ENCODE measurements around the gene RNLS.

DNA sequence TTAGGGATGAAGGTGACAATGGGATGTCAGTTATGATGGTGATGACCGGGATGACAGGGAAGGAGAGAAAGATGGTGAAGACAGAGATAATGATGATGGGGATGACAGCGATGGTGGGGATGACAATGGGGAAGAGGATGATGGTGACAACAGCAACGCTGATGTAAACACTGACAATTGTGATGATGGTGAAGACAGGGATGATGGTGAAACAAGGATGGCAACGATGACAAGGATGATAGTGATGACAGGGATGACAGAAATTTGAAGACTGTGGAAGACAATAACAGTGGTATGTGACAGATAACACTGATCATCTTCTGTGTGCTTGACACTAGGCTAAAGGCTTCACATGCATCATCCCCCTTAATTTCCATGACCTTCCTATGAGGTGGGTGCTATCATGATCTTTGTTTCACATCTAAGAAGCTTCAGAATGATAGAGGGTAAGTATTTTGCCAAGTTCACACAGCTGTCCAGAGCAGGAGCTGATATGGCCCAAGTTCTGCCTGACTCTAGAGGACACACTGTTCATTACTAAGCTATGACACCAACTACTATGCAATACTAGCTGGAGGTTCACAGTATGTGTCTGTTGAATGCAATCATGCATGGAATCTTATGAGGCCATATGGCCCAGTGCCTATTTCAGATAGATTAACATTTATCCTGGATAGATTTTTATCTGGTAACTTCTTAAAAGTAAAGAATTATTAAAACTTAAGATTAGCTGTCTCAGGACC is 105.6 kb downstream of the RNLS start:
- TF ChIP-seq, protein P1, sequence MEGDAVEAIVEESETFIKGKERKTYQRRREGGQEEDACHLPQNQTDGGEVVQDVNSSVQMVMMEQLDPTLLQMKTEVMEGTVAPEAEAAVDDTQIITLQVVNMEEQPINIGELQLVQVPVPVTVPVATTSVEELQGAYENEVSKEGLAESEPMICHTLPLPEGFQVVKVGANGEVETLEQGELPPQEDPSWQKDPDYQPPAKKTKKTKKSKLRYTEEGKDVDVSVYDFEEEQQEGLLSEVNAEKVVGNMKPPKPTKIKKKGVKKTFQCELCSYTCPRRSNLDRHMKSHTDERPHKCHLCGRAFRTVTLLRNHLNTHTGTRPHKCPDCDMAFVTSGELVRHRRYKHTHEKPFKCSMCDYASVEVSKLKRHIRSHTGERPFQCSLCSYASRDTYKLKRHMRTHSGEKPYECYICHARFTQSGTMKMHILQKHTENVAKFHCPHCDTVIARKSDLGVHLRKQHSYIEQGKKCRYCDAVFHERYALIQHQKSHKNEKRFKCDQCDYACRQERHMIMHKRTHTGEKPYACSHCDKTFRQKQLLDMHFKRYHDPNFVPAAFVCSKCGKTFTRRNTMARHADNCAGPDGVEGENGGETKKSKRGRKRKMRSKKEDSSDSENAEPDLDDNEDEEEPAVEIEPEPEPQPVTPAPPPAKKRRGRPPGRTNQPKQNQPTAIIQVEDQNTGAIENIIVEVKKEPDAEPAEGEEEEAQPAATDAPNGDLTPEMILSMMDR (IDR thresholded peaks at IDR 0.05), result no peak
- TF ChIP-seq POLR2A (IDR thresholded peaks at IDR 0.05), result no peak

Measured in testis (tissue), 2 donors.